HAP-1 (cell line): ENCODE measurements around the gene ABHD2.

Experiments used
- DNase-seq, 2 experiments: peaks; one replicate each; pipeline ENCODE4 v3.0.0-alpha.2; 2016 to 2020; ENCODE audit warnings: low spot score in 2 of 2
- H3K27me3 ChIP-seq: fragments of 250-450 bp; sonication (Bioruptor Pico); 2 replicates; pipeline ENCODE4 v1.5.1; 2020; ENCODE audit warnings: low read depth, mild to moderate bottlenecking, moderate library complexity
- H3K36me3 ChIP-seq: fragments of 250-450 bp; sonication (Bioruptor Pico); replicated peaks from 2 replicates; pipeline ENCODE4 v1.5.1; 2020; ENCODE audit warnings: mild to moderate bottlenecking
- H3K4me1 ChIP-seq: fragments of 250-450 bp; sonication (Bioruptor Pico); 2 replicates; pipeline ENCODE4 v1.5.1; 2020; ENCODE audit warnings: mild to moderate bottlenecking
- H3K4me3 ChIP-seq: fragments of 250-450 bp; sonication (Bioruptor Pico); 2 replicates; pipeline ENCODE4 v1.5.1; 2020; ENCODE audit warnings: mild to moderate bottlenecking, moderate library complexity
- H3K9me3 ChIP-seq: fragments of 250-450 bp; sonication (Bioruptor Pico); 2 replicates; pipeline ENCODE4 v1.5.1; 2020; ENCODE audit warnings: mild to moderate bottlenecking, moderate library complexity
- in situ Hi-C: fragments of 300-500 bp; cut with MboI; formaldehyde crosslinking; loops from 3 replicates; pipeline ENCODE4 v1.14.3; 2020; ENCODE audit warnings: low sequenced_read_pairs, inconsistent platforms, mixed read lengths

Gene ABHD2

GRCh38 chr15:89187301-89187985, 99.2 kb downstream of the ABHD2 start:
- Histone ChIP-seq H3K36me3 (peaks cover 34% of the 10 kb centered on the region), H3K4me1 (no peaks in the 10 kb centered on the region), H3K9me3 (no peaks in the 10 kb centered on the region), H3K27me3 (no peaks in the 10 kb centered on the region), H3K4me3 (no peak overlapping the region)
- in situ Hi-C loops, result no loop called here
- DNase-seq, result no peak

- Histone ChIP-seq H3K9me3 (no peaks in the 10 kb centered on the region), H3K4me3 (no peak overlapping the region), H3K36me3 (peaks cover 28% of the 10 kb centered on the region), H3K4me1 (no peaks in the 10 kb centered on the region), H3K27me3 (no peaks in the 10 kb centered on the region)
- in situ Hi-C loops, result no loop called here
- no peak for DNase-seq
Measured at GRCh38 chr15:89187986-89188514, 99.8 kb downstream of the ABHD2 start.

- DNase-seq, result no peak
- H3K36me3 ChIP-seq, result peaks cover 40% of the 10 kb centered on the region
- in situ Hi-C loops, result no loop called here
- H3K4me1 ChIP-seq, result peaks cover 3% of the 10 kb centered on the region
- H3K9me3 ChIP-seq, result no peaks in the 10 kb centered on the region
- no peak overlapping the region for H3K4me3 ChIP-seq
- no peaks in the 10 kb centered on the region for H3K27me3 ChIP-seq
Measured at GRCh38 chr15:89192136-89192535, 103.9 kb downstream of the ABHD2 start.

- no peak overlapping the region for H3K4me3 ChIP-seq
- in situ Hi-C loops, result no loop called here
- no peaks in the 10 kb centered on the region for H3K27me3 ChIP-seq
- peaks cover 40% of the 10 kb centered on the region for H3K36me3 ChIP-seq
- no peak for DNase-seq
- H3K4me1 ChIP-seq, result peaks cover 9% of the 10 kb centered on the region
- no peaks in the 10 kb centered on the region for H3K9me3 ChIP-seq
Measured at GRCh38 chr15:89192766-89193165, 104.5 kb downstream of the ABHD2 start.

- H3K4me1 ChIP-seq, result peaks cover 16% of the 10 kb centered on the region
- no peaks in the 10 kb centered on the region for H3K9me3 ChIP-seq
- no peak overlapping the region for H3K4me3 ChIP-seq
- in situ Hi-C loops, result no loop called here
- DNase-seq, result no peak
- H3K27me3 ChIP-seq, result no peaks in the 10 kb centered on the region
- H3K36me3 ChIP-seq, result peaks cover 35% of the 10 kb centered on the region
Measured at GRCh38 chr15:89194608-89195007, 106.4 kb downstream of the ABHD2 start.

GRCh38 chr15:89195836-89196235, 107.6 kb downstream of the ABHD2 start:
- H3K36me3 ChIP-seq, result peaks cover 24% of the 10 kb centered on the region
- DNase-seq, result no peak
- H3K4me3 ChIP-seq, result no peak overlapping the region
- H3K9me3 ChIP-seq, result no peaks in the 10 kb centered on the region
- H3K27me3 ChIP-seq, result no peaks in the 10 kb centered on the region
- in situ Hi-C loops, result no loop called here
- peaks cover 16% of the 10 kb centered on the region for H3K4me1 ChIP-seq

GRCh38 chr15:89196241-89196640, 108.0 kb downstream of the ABHD2 start:
- no peaks in the 10 kb centered on the region for H3K9me3 ChIP-seq
- H3K4me3 ChIP-seq, result no peak overlapping the region
- peaks cover 16% of the 10 kb centered on the region for H3K4me1 ChIP-seq
- DNase-seq, result no peak
- peaks cover 20% of the 10 kb centered on the region for H3K36me3 ChIP-seq
- no peaks in the 10 kb centered on the region for H3K27me3 ChIP-seq
- in situ Hi-C loops, result no loop called here

- H3K4me1 ChIP-seq, result peaks cover 18% of the 10 kb centered on the region
- DNase-seq, result no peak
- in situ Hi-C loops, result no loop called here
Measured at GRCh38 chr15:89196994-89197393, 108.7 kb downstream of the ABHD2 start.

GRCh38 chr15:89197503-89197971, 109.3 kb downstream of the ABHD2 start:
- Histone ChIP-seq H3K27me3 (no peaks in the 10 kb centered on the region), H3K9me3 (no peaks in the 10 kb centered on the region), H3K4me1 (peaks cover 23% of the 10 kb centered on the region), H3K36me3 (peaks cover 15% of the 10 kb centered on the region), H3K4me3 (no peak overlapping the region)
- in situ Hi-C loops, result no loop called here
- DNase-seq, result peak; percentile 75 to 89

More at GRCh38 chr15:89196994-89197393, 108.7 kb downstream of the ABHD2 start:
- Histone ChIP-seq H3K36me3 (peaks cover 16% of the 10 kb centered on the region), H3K27me3 (no peaks in the 10 kb centered on the region), H3K9me3 (no peaks in the 10 kb centered on the region), H3K4me3 (no peak overlapping the region)

GRCh38 chr15:89198196-89198595, 109.9 kb downstream of the ABHD2 start:
- peaks cover 13% of the 10 kb centered on the region for H3K36me3 ChIP-seq
- in situ Hi-C loops, result no loop called here
- no peaks in the 10 kb centered on the region for H3K27me3 ChIP-seq
- H3K4me3 ChIP-seq, result no peak overlapping the region
- no peaks in the 10 kb centered on the region for H3K9me3 ChIP-seq
- no peak for DNase-seq
- peaks cover 25% of the 10 kb centered on the region for H3K4me1 ChIP-seq

GRCh38 chr15:89198934-89199333, 110.7 kb downstream of the ABHD2 start:
- peaks cover 9% of the 10 kb centered on the region; the same call in 1 of the 2 replicates for H3K36me3 ChIP-seq
- H3K4me3 ChIP-seq, result no peak overlapping the region
- in situ Hi-C loops, result no loop called here
- peaks cover 25% of the 10 kb centered on the region for H3K4me1 ChIP-seq
- no peaks in the 10 kb centered on the region for H3K27me3 ChIP-seq
- H3K9me3 ChIP-seq, result no peaks in the 10 kb centered on the region
- DNase-seq, result no peak

- peaks cover 25% of the 10 kb centered on the region for H3K4me1 ChIP-seq
- no peak for DNase-seq
- H3K4me3 ChIP-seq, result no peak overlapping the region
- no peaks in the 10 kb centered on the region for H3K9me3 ChIP-seq
- H3K36me3 ChIP-seq, result peaks cover 4% of the 10 kb centered on the region; the same call in 1 of the 2 replicates
- no peaks in the 10 kb centered on the region for H3K27me3 ChIP-seq
- in situ Hi-C loops, result no loop called here
Measured at GRCh38 chr15:89199746-89200145, 111.5 kb downstream of the ABHD2 start.

- in situ Hi-C loops, result no loop called here
- Histone ChIP-seq H3K27me3 (no peaks in the 10 kb centered on the region), H3K9me3 (no peaks in the 10 kb centered on the region), H3K4me3 (no peak overlapping the region), H3K4me1 (peaks cover 25% of the 10 kb centered on the region), H3K36me3 (peaks cover 2% of the 10 kb centered on the region; the same call in 1 of the 2 replicates)
- no peak for DNase-seq
Measured at GRCh38 chr15:89200182-89200581, 111.9 kb downstream of the ABHD2 start.

- in situ Hi-C loops, result no loop called here
- DNase-seq, result no peak
Measured at GRCh38 chr15:89201465-89202005, 113.3 kb downstream of the ABHD2 start.

More at GRCh38 chr15:89201465-89202005, 113.3 kb downstream of the ABHD2 start:
- Histone ChIP-seq H3K9me3 (no peaks in the 10 kb centered on the region), H3K4me3 (no peak overlapping the region), H3K36me3 (peaks cover 2% of the 10 kb centered on the region; the same call in 1 of the 2 replicates), H3K27me3 (no peaks in the 10 kb centered on the region), H3K4me1 (peaks cover 25% of the 10 kb centered on the region)
